Nephron progenitor cell (in vitro differentiated cells): ENCODE measurements around the gene CNTN5.

Experiments used
- DNase-seq: peaks from one replicate; pipeline ENCODE4 v3.0.0; 2021
- H3K27ac Mint-ChIP-seq: 2 replicates; pipeline ENCODE4 v1.8.0; 2021; ENCODE audit warnings: mild to moderate bottlenecking, moderate library complexity, mixed read lengths
- H3K27me3 Mint-ChIP-seq: 2 replicates; pipeline ENCODE4 v1.8.0; 2021; ENCODE audit warnings: mild to moderate bottlenecking, low read depth, mixed read lengths; ENCODE audit not compliant: poor library complexity
- H3K36me3 Mint-ChIP-seq: 2 replicates; pipeline ENCODE4 v1.8.0; 2021; ENCODE audit warnings: low read depth, mixed read lengths
- H3K4me1 Mint-ChIP-seq: 2 replicates; pipeline ENCODE4 v1.8.0; 2021; ENCODE audit warnings: mixed read lengths
- H3K4me3 Mint-ChIP-seq: 2 replicates; pipeline ENCODE4 v1.8.0; 2021; ENCODE audit warnings: mild to moderate bottlenecking, moderate library complexity, mixed read lengths
- H3K9me3 Mint-ChIP-seq: 2 replicates; pipeline ENCODE4 v1.8.0; 2021; ENCODE audit warnings: mild to moderate bottlenecking, moderate library complexity, mixed read lengths
- TF ChIP-seq, protein P1 (sequence below): fragments of 200-600 bp; sonication (generic); IDR thresholded peaks from 2 replicates; pipeline ENCODE4 v1.5.0; 2021; ENCODE audit warnings: antibody characterized with exemption

The CNTN5 gene

DNA sequence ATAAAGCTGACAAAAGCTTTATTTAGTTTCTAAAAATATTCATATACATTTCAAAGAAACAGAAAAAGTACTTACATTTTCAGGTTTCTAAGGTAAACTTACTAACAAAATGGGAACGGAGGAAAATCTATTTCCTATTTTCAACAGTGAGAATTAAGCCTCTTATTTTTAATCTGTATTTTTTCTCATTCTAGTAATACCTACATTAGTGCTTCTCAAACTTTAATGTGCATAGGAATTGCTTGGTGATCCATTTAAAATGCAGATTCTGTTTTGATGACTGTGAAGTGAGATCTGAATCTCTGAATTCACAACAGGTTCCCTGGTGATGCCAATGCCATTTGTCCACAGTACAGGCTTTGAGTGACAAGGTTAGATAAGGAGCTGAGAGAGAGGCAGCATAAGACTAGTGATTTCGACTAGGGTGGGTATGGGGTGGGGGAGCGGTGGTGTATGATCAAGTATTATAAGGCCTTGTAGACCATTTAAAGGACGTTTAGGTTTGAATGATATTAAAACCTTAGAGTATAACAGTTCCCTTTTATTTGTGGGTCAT lies 402.8 kb downstream of the CNTN5 start:
- Mint-ChIP-seq H3K9me3 (no peaks in the 10 kb centered on the region), H3K4me3 (no peak overlapping the region), H3K27ac (no peak overlapping the region), H3K4me1 (peaks cover 12% of the 10 kb centered on the region), H3K36me3 (no peaks in the 10 kb centered on the region), H3K27me3 (no peaks in the 10 kb centered on the region)
- TF ChIP-seq, protein P1, sequence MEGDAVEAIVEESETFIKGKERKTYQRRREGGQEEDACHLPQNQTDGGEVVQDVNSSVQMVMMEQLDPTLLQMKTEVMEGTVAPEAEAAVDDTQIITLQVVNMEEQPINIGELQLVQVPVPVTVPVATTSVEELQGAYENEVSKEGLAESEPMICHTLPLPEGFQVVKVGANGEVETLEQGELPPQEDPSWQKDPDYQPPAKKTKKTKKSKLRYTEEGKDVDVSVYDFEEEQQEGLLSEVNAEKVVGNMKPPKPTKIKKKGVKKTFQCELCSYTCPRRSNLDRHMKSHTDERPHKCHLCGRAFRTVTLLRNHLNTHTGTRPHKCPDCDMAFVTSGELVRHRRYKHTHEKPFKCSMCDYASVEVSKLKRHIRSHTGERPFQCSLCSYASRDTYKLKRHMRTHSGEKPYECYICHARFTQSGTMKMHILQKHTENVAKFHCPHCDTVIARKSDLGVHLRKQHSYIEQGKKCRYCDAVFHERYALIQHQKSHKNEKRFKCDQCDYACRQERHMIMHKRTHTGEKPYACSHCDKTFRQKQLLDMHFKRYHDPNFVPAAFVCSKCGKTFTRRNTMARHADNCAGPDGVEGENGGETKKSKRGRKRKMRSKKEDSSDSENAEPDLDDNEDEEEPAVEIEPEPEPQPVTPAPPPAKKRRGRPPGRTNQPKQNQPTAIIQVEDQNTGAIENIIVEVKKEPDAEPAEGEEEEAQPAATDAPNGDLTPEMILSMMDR = no peak
- DNase-seq = no peak

- TF ChIP-seq, protein P1 = no peak
- H3K4me3 Mint-ChIP-seq = no peak overlapping the region
- H3K27ac Mint-ChIP-seq = no peak overlapping the region
- H3K27me3 Mint-ChIP-seq = no peaks in the 10 kb centered on the region
- H3K4me1 Mint-ChIP-seq = peaks cover 12% of the 10 kb centered on the region
- H3K9me3 Mint-ChIP-seq = no peaks in the 10 kb centered on the region
- DNase-seq = no peak
- no peaks in the 10 kb centered on the region for H3K36me3 Mint-ChIP-seq
Measured at GRCh38 chr11:99424313-99425084, 403.8 kb downstream of the CNTN5 start.

DNA sequence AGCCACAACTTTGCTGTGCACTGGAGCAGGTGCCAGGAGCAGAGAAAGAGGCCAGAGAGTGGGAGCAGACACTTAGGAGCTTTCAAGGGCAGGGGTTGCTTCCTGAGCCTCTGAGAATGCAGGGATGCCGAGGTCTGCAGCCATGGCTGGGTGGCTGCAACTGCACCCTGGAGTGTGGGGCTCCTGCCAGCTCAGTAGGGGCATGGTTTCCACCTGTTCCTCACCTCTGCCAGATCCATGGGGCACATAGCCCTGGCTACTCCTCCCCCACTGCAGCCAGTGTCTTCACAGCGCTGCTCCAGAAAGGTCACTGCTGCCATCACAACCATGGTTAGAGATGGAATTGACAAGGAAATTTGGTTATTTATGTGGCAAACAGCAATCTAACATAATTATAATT lies 404.8 kb downstream of the CNTN5 start:
- H3K27ac Mint-ChIP-seq = no peak overlapping the region
- no peaks in the 10 kb centered on the region for H3K36me3 Mint-ChIP-seq
- no peak overlapping the region for H3K4me3 Mint-ChIP-seq
- H3K27me3 Mint-ChIP-seq = no peaks in the 10 kb centered on the region
- DNase-seq = no peak
- TF ChIP-seq, protein P1 = no peak
- peaks cover 12% of the 10 kb centered on the region for H3K4me1 Mint-ChIP-seq
- no peaks in the 10 kb centered on the region for H3K9me3 Mint-ChIP-seq

GRCh38 chr11:99432677-99433076 lies 411.9 kb downstream of the CNTN5 start:
- TF ChIP-seq, protein P1 = no peak
- peak overlapping the region; percentile 0 for H3K27ac Mint-ChIP-seq
- no peaks in the 10 kb centered on the region for H3K9me3 Mint-ChIP-seq
- peaks cover 6% of the 10 kb centered on the region for H3K4me1 Mint-ChIP-seq
- H3K4me3 Mint-ChIP-seq = no peak overlapping the region
- H3K27me3 Mint-ChIP-seq = no peaks in the 10 kb centered on the region
- DNase-seq = no peak
- H3K36me3 Mint-ChIP-seq = no peaks in the 10 kb centered on the region

GRCh38 chr11:99443276-99443675 lies 422.5 kb downstream of the CNTN5 start:
- no peak overlapping the region for H3K27ac Mint-ChIP-seq
- peaks cover 9% of the 10 kb centered on the region for H3K27me3 Mint-ChIP-seq
- TF ChIP-seq, protein P1 = no peak
- H3K4me3 Mint-ChIP-seq = no peak overlapping the region
- no peak for DNase-seq
- H3K9me3 Mint-ChIP-seq = no peaks in the 10 kb centered on the region
- H3K36me3 Mint-ChIP-seq = no peaks in the 10 kb centered on the region
- no peaks in the 10 kb centered on the region for H3K4me1 Mint-ChIP-seq

- DNase-seq = no peak
- Mint-ChIP-seq H3K36me3 (no peaks in the 10 kb centered on the region), H3K9me3 (no peaks in the 10 kb centered on the region), H3K4me3 (no peak overlapping the region), H3K27me3 (peaks cover 9% of the 10 kb centered on the region), H3K27ac (no peak overlapping the region), H3K4me1 (no peaks in the 10 kb centered on the region)
- TF ChIP-seq, protein P1 = no peak
Measured at GRCh38 chr11:99446400-99446799, 425.7 kb downstream of the CNTN5 start.
